ENCODE results near the gene KLHL3.

GRCh38 chr5:137602721-137603273 lies 133.1 kb downstream of the KLHL3 start:
- TF ChIP-seq, protein P1, sequence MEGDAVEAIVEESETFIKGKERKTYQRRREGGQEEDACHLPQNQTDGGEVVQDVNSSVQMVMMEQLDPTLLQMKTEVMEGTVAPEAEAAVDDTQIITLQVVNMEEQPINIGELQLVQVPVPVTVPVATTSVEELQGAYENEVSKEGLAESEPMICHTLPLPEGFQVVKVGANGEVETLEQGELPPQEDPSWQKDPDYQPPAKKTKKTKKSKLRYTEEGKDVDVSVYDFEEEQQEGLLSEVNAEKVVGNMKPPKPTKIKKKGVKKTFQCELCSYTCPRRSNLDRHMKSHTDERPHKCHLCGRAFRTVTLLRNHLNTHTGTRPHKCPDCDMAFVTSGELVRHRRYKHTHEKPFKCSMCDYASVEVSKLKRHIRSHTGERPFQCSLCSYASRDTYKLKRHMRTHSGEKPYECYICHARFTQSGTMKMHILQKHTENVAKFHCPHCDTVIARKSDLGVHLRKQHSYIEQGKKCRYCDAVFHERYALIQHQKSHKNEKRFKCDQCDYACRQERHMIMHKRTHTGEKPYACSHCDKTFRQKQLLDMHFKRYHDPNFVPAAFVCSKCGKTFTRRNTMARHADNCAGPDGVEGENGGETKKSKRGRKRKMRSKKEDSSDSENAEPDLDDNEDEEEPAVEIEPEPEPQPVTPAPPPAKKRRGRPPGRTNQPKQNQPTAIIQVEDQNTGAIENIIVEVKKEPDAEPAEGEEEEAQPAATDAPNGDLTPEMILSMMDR (IDR thresholded peaks at IDR 0.05): no peak
- TF ChIP-seq POLR2A (IDR thresholded peaks at IDR 0.05): no peak

All from suprapubic skin (tissue), 3 donors.